ENCODE results near the gene MEIOC. TPM values are rescaled to one million over a fixed set of nuclear protein-coding genes. Genes with fewer than 3 reads are reported as not detected.
"Not testable (repeated sequence)": the region's sequence is repeated elsewhere in the genome, so short reads cannot be mapped to it uniquely, and the experiment has no call there.

The MEIOC gene
- total RNA-seq, 4 donors from 2014 or later: under 0.01 TPM; not detected in 3

GRCh38 chr17:44690746-44691306, 34.6 kb downstream of the MEIOC start:
- peaks cover 5 to 33% (median 8%) of the 10 kb centered on the region in 3 donors for H3K4me1 ChIP-seq
- TF ChIP-seq, protein P1, sequence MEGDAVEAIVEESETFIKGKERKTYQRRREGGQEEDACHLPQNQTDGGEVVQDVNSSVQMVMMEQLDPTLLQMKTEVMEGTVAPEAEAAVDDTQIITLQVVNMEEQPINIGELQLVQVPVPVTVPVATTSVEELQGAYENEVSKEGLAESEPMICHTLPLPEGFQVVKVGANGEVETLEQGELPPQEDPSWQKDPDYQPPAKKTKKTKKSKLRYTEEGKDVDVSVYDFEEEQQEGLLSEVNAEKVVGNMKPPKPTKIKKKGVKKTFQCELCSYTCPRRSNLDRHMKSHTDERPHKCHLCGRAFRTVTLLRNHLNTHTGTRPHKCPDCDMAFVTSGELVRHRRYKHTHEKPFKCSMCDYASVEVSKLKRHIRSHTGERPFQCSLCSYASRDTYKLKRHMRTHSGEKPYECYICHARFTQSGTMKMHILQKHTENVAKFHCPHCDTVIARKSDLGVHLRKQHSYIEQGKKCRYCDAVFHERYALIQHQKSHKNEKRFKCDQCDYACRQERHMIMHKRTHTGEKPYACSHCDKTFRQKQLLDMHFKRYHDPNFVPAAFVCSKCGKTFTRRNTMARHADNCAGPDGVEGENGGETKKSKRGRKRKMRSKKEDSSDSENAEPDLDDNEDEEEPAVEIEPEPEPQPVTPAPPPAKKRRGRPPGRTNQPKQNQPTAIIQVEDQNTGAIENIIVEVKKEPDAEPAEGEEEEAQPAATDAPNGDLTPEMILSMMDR (IDR thresholded peaks at IDR 0.05): peak in 2 of 6 experiments; percentile 4 to 5
- intact Hi-C loops (cut with DNase I); DNase-seq; H3K27me3 ChIP-seq; H3K9me3 ChIP-seq: not testable (repeated sequence)
- 73 to 86% methylated on average over 21 of the region's 21 CpGs for WGBS, 2 donors
- H3K4me3 ChIP-seq: peak overlapping the region in 1 of 4 donors; percentile 79
- peaks cover 0 to 16% (median 0%) of the 10 kb centered on the region in 3 donors for H3K36me3 ChIP-seq
- H3K27ac ChIP-seq: peak overlapping the region in 3 of 4 donors; percentile 76 to 88 (median 80)

DNA sequence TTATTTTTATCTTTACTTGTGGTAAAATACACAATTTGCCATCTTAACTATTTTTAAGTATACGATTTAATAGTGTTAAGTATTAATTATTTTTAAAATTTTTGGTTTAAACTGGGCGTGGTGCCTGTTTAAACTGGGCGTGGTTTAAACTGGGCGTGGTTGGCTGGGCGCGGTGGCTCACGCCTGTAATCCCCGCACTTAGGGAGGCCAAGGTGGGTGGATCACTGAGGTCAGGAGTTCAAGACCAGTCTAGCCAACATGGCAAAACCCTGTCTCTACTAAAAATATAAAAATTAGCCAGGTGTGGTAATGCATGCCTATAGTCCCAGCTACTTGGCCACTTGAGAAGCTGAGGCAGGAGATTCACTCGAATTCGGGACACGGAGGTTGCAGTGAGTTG, 37.3 kb downstream of the MEIOC start:
- no peak overlapping the region for H3K4me3 ChIP-seq
- no peaks in the 10 kb centered on the region for H3K9me3 ChIP-seq
- H3K27me3 ChIP-seq: no peaks in the 10 kb centered on the region
- intact Hi-C loops (cut with DNase I): no loop called here
- H3K36me3 ChIP-seq: no peaks in the 10 kb centered on the region
- H3K4me1 ChIP-seq: peaks cover 3 to 20% (median 5%) of the 10 kb centered on the region in 3 donors
- H3K27ac ChIP-seq: no peak overlapping the region
- TF ChIP-seq, protein P1 (IDR thresholded peaks at IDR 0.05): no peak
- TF ChIP-seq POLR2A (IDR thresholded peaks at IDR 0.05): no peak
- WGBS, 2 donors: 53 to 66% methylated on average over 11 of the region's 11 CpGs
- no peak for DNase-seq

GRCh38 chr17:44700288-44700687, 44.0 kb downstream of the MEIOC start:
- not testable (repeated sequence) for H3K4me3 ChIP-seq, H3K27me3 ChIP-seq
- WGBS, 2 donors: 83 to 85% methylated on average over 10 of the region's 10 CpGs

DNA sequence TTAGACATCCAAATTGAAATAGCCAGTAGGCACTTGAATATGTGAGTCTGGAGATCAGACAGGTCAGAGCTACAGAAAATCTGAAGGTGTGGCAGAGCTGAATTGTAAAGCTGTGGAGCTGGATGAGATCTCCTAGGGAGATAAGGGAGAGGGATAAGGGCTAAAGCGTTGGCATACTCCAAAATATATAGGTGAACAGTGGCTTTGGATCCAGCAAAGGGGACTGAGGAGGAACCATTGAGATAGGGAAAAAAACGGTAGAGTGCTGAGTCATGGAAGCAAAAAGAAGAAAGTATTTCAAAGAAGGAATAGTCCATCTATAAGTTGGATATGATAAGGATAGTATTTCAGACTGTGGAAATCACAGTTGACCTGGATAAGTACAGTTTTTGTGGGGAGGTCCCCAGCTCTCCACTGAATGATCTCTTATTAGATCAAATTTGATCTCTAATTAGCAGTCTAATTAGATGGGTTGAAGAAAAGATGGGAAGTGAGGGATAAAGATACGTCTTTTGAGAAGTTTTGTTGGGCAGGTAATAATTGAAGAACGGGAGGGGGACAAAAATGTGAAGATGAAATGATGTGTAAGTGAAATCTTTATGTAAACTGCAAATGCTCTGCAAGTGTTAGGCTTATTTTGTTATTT, 51.6 kb downstream of the MEIOC start:
- Histone ChIP-seq H3K4me1 (peaks cover 8 to 20% (median 14%) of the 10 kb centered on the region in 3 donors), H3K4me3 (peak overlapping the region; percentile 64 to 89 (median 78)), H3K9me3 (no peaks in the 10 kb centered on the region), H3K27me3 (peaks cover 0 to 7% (median 0%) of the 10 kb centered on the region in 4 donors), H3K36me3 (no peaks in the 10 kb centered on the region), H3K27ac (peak overlapping the region; percentile 63 to 86 (median 74))
- 24 to 27% methylated on average over 4 of the region's 4 CpGs for WGBS, 2 donors
- intact Hi-C loops (cut with DNase I): no loop called here
- no peak for TF ChIP-seq POLR2A (IDR thresholded peaks at IDR 0.05)
- TF ChIP-seq, protein P1 (IDR thresholded peaks at IDR 0.05): no peak
- no peak for DNase-seq

More at GRCh38 chr17:44700288-44700687, 44.0 kb downstream of the MEIOC start:
- H3K36me3 ChIP-seq; intact Hi-C loops (cut with DNase I); H3K9me3 ChIP-seq; H3K4me1 ChIP-seq; H3K27ac ChIP-seq; DNase-seq: not testable (repeated sequence)

DNA sequence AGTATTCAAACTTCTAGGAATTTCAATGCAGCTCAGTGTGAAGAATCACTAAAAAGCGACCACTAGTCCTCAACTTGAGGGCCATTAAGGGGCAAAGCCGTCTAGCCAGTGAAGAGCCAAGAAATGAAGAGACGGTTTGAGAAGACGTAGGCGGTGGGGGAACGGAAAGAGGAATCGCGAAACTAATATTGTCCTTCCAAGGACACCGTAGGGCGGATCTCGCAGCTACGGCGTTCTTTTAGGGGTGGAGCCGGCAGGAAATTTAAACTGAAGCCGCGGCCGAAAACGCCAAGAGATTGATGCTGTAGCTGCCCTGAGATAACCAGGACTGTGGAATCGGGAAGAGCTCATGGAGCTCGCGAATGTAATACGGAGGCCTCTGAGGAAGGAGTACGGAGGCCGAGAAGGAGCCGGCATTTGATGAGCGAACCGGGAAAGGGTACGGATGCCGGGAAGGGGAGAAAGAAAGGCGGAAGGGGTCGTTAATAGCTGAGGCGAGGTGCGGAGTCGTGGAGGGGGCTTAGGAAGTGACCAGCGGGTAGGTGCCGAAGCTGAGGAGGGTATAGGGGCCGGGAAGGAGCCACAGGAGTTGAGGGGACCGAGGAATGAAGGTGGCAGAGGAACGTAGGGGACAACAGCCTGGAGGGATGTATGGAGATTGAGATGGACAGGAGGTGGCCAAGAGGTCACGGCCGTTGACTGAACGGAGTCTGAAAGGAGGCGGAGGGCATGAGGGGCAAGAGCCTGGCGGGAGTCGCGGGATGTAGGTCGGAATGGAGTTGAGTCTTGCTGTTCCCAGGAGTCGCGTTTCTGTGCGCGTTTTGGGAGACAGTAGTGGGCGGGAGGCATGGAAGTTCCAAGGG, 52.4 kb downstream of the MEIOC start, which contains the start of gene DBF4B:
Gene DBF4B, plus strand, starts transcription at position 265 of the 863 bp plus-strand sequence. Its CDS starts 156 bp downstream, at position 421.
- peaks cover 0 to 7% (median 0%) of the 10 kb centered on the region in 4 donors for H3K27me3 ChIP-seq
- WGBS, 2 donors: 0 to 1% methylated on average over 52 of the region's 52 CpGs
- H3K4me1 ChIP-seq: peaks cover 8 to 20% (median 14%) of the 10 kb centered on the region in 3 donors
- DNase-seq: peak; percentile 27
- H3K36me3 ChIP-seq: peaks cover 0 to 5% (median 0%) of the 10 kb centered on the region in 3 donors
- TF ChIP-seq, protein P1 (IDR thresholded peaks at IDR 0.05): peak in 1 of 6 experiments; percentile 20
- TF ChIP-seq POLR2A (IDR thresholded peaks at IDR 0.05): peak in 1 of 4 donors; percentile 10
- intact Hi-C loops (cut with DNase I): no loop called here
- H3K9me3 ChIP-seq: no peaks in the 10 kb centered on the region
- peak within 1 kb of the TSS; percentile 63 to 86 (median 74) for H3K27ac ChIP-seq
- peak within 1 kb of the TSS; percentile 64 to 89 (median 78) for H3K4me3 ChIP-seq
